Dendritic cell treated with granulocyte-macrophage colony-stimulating factor and Interleukin-4, amounts not matched to agents 40 ng/mL and 50 ng/mL, for 4 days (primary cell): ENCODE results near the gene ANKRD44.

ENCODE experiments used
- H3K27ac Mint-ChIP-seq: one replicate; pipeline ENCODE4 v1.8.0; 2022; ENCODE audit warnings: mild to moderate bottlenecking, mixed read lengths
- H3K27me3 Mint-ChIP-seq: one replicate; pipeline ENCODE4 v1.8.0; 2022; ENCODE audit warnings: mild to moderate bottlenecking, mixed read lengths
- H3K36me3 Mint-ChIP-seq: one replicate; pipeline ENCODE4 v1.8.0; 2022; ENCODE audit warnings: low read depth, mixed read lengths
- H3K4me1 Mint-ChIP-seq: one replicate; pipeline ENCODE4 v1.8.0; 2022; ENCODE audit warnings: low read depth, mixed read lengths
- H3K4me3 Mint-ChIP-seq: one replicate; pipeline ENCODE4 v1.8.0; 2022; ENCODE audit warnings: mild to moderate bottlenecking, moderate library complexity, mixed read lengths
- H3K9me3 Mint-ChIP-seq: one replicate; pipeline ENCODE4 v1.8.0; 2022; ENCODE audit warnings: mixed read lengths
- intact Hi-C: fragments of 100-400 bp; cut with micrococcal nuclease; formaldehyde crosslinking; loops from one replicate; pipeline ENCODE4 v1.15.0; 2022

Gene ANKRD44

GRCh38 chr2:196954001-196954400 lies 356.6 kb downstream of the ANKRD44 start:
- intact Hi-C loops, result no loop called here
- H3K4me3 Mint-ChIP-seq, result no peak overlapping the region
- H3K27me3 Mint-ChIP-seq, result no peaks in the 10 kb centered on the region
- H3K4me1 Mint-ChIP-seq, result no peaks in the 10 kb centered on the region
- H3K9me3 Mint-ChIP-seq, result peaks cover 10% of the 10 kb centered on the region
- peaks cover 5% of the 10 kb centered on the region for H3K36me3 Mint-ChIP-seq
- no peak overlapping the region for H3K27ac Mint-ChIP-seq

- no peaks in the 10 kb centered on the region for H3K9me3 Mint-ChIP-seq
- no peak overlapping the region for H3K27ac Mint-ChIP-seq
- no peaks in the 10 kb centered on the region for H3K27me3 Mint-ChIP-seq
- intact Hi-C loops, result no loop called here
- no peak overlapping the region for H3K4me3 Mint-ChIP-seq
- no peaks in the 10 kb centered on the region for H3K36me3 Mint-ChIP-seq
- no peaks in the 10 kb centered on the region for H3K4me1 Mint-ChIP-seq
Measured at GRCh38 chr2:196952936-196953335, 357.6 kb downstream of the ANKRD44 start.

- Mint-ChIP-seq H3K27ac (no peak overlapping the region), H3K27me3 (no peaks in the 10 kb centered on the region), H3K9me3 (no peaks in the 10 kb centered on the region), H3K36me3 (no peaks in the 10 kb centered on the region), H3K4me3 (no peak overlapping the region), H3K4me1 (no peaks in the 10 kb centered on the region)
- intact Hi-C loops, result no loop called here
Measured at GRCh38 chr2:196951973-196952372, 358.6 kb downstream of the ANKRD44 start.

GRCh38 chr2:196949116-196949515 lies 361.5 kb downstream of the ANKRD44 start:
- Mint-ChIP-seq H3K4me3 (no peak overlapping the region), H3K27ac (no peak overlapping the region), H3K9me3 (no peaks in the 10 kb centered on the region), H3K36me3 (no peaks in the 10 kb centered on the region), H3K4me1 (peaks cover 5% of the 10 kb centered on the region), H3K27me3 (no peaks in the 10 kb centered on the region)
- intact Hi-C loops, result no loop called here

- Mint-ChIP-seq H3K4me1 (peaks cover 5% of the 10 kb centered on the region), H3K4me3 (no peak overlapping the region), H3K27ac (no peak overlapping the region), H3K9me3 (no peaks in the 10 kb centered on the region), H3K27me3 (no peaks in the 10 kb centered on the region), H3K36me3 (no peaks in the 10 kb centered on the region)
- intact Hi-C loops, result no loop called here
Measured at GRCh38 chr2:196944570-196944969, 366.0 kb downstream of the ANKRD44 start.

- Mint-ChIP-seq H3K36me3 (no peaks in the 10 kb centered on the region), H3K27me3 (no peaks in the 10 kb centered on the region), H3K9me3 (no peaks in the 10 kb centered on the region), H3K4me1 (peaks cover 5% of the 10 kb centered on the region), H3K4me3 (no peak overlapping the region), H3K27ac (no peak overlapping the region)
- intact Hi-C loops, result no loop called here
Measured at GRCh38 chr2:196941398-196942078, 369.0 kb downstream of the ANKRD44 start.

GRCh38 chr2:196939371-196939770 lies 371.2 kb downstream of the ANKRD44 start:
- Mint-ChIP-seq H3K27me3 (no peaks in the 10 kb centered on the region), H3K4me3 (no peak overlapping the region)

More at GRCh38 chr2:196939371-196939770, 371.2 kb downstream of the ANKRD44 start:
- no peaks in the 10 kb centered on the region for H3K9me3 Mint-ChIP-seq
- no peaks in the 10 kb centered on the region for H3K4me1 Mint-ChIP-seq
- intact Hi-C loops, result no loop called here
- H3K36me3 Mint-ChIP-seq, result no peaks in the 10 kb centered on the region
- H3K27ac Mint-ChIP-seq, result no peak overlapping the region
